ENCODE data around the gene SUMF2. TPM values are rescaled to one million over a fixed set of nuclear protein-coding genes. Genes with fewer than 3 reads are reported as not detected.
"Not testable (repeated sequence)": the region's sequence is repeated elsewhere in the genome, so short reads cannot be mapped to it uniquely, and the experiment has no call there.

Gene SUMF2
- total RNA-seq: 100 to 1,000 TPM; 144 to 145 TPM

GRCh38 chr7:56063882-56064625 is at the start of gene SUMF2:
Gene SUMF2, plus strand, starts transcription at chr7:56064286. Its CDS starts 26 bp downstream, at chr7:56064312.
- CTCF ChIA-PET: interaction anchor here (0.6 to 2.0 kb wide), 5 partner anchors 11 to 100 kb away, joined by 3 to 8 read pairs (median 4); partner anchors contain the start of genes CCT6A, NIPSNAP2 and PSPH
- POLR2A ChIA-PET: interaction anchor here (0.7 to 2.1 kb wide), 9 partner anchors 8 to 698 kb away, joined by 3 to 24 read pairs (median 4); partner anchors contain the start of genes CCT6A, CHCHD2, NIPSNAP2 and PSPH

- POLR2A ChIA-PET: not testable (repeated sequence)
- CTCF ChIA-PET: interaction anchor here (0.6 kb wide), 1 partner anchor 236 kb away, joined by 3 read pairs; no protein-coding TSS in a partner anchor
Observed at GRCh38 chr7:56017015-56017414, 47.1 kb upstream of the SUMF2 start.

- POLR2A ChIA-PET: no interaction called here
Observed at GRCh38 chr7:56019501-56019900, 44.6 kb upstream of the SUMF2 start.

GRCh38 chr7:56023500-56023899 is 40.6 kb upstream of the SUMF2 start:
- POLR2A ChIA-PET: interaction anchor here (1.0 kb wide), 1 partner anchor 12 kb away, joined by 3 read pairs; no protein-coding TSS in a partner anchor
- CTCF ChIA-PET: no interaction called here

More at GRCh38 chr7:56019501-56019900, 44.6 kb upstream of the SUMF2 start:
- CTCF ChIA-PET: interaction anchor here (1.6 kb wide), 1 partner anchor 55 kb away, joined by 5 read pairs; no protein-coding TSS in a partner anchor

GRCh38 chr7:56026538-56026937 is 37.5 kb upstream of the SUMF2 start:
- POLR2A ChIA-PET: no interaction called here

GRCh38 chr7:56028942-56029630 is 35.0 kb upstream of the SUMF2 start:
- POLR2A ChIA-PET: interaction anchor here (0.6 to 0.7 kb wide), 2 partner anchors 65 to 227 kb away, joined by 5 to 7 read pairs; no protein-coding TSS in a partner anchor
- CTCF ChIA-PET: interaction anchor here (0.6 to 0.7 kb wide), 3 partner anchors 25 to 97 kb away, joined by 3 to 5 read pairs (median 3); no protein-coding TSS in a partner anchor

More at GRCh38 chr7:56026538-56026937, 37.5 kb upstream of the SUMF2 start:
- CTCF ChIA-PET: interaction anchor here (0.7 to 0.9 kb wide), 2 partner anchors 26 to 92 kb away, joined by 3 to 8 read pairs; no protein-coding TSS in a partner anchor

GRCh38 chr7:56030340-56030739 is 33.7 kb upstream of the SUMF2 start:
- ChIA-PET CTCF (no interaction called here), POLR2A (no interaction called here)

GRCh38 chr7:56031556-56031955 is 32.5 kb upstream of the SUMF2 start:
- CTCF ChIA-PET: not testable (repeated sequence)
- POLR2A ChIA-PET: interaction anchor here (0.8 kb wide), 1 partner anchor 12 kb away, joined by 4 read pairs; no protein-coding TSS in a partner anchor

GRCh38 chr7:56032578-56032977 is 31.5 kb upstream of the SUMF2 start:
- POLR2A ChIA-PET, CTCF ChIA-PET: not testable (repeated sequence)

GRCh38 chr7:56033671-56034432 is 30.2 kb upstream of the SUMF2 start:
- POLR2A ChIA-PET: interaction anchor here (0.8 to 1.5 kb wide), 2 partner anchors 17 to 31 kb away, joined by 4 to 5 read pairs; partner anchors contain the start of genes CCT6A, PSPH and SUMF2
- CTCF ChIA-PET: interaction anchor here (0.6 kb wide), 1 partner anchor 17 kb away, joined by 3 read pairs; no protein-coding TSS in a partner anchor

GRCh38 chr7:56040730-56041129 is 23.4 kb upstream of the SUMF2 start:
- POLR2A ChIA-PET: no interaction called here
- CTCF ChIA-PET: no interaction called here

- POLR2A ChIA-PET, CTCF ChIA-PET: not testable (repeated sequence)
Observed at GRCh38 chr7:56045758-56046157, 18.3 kb upstream of the SUMF2 start.

- CTCF ChIA-PET: no interaction called here
- POLR2A ChIA-PET: no interaction called here
Observed at GRCh38 chr7:56046721-56047445, 17.2 kb upstream of the SUMF2 start.

- POLR2A ChIA-PET, CTCF ChIA-PET: not testable (repeated sequence)
Observed at GRCh38 chr7:56047446-56048116, 16.5 kb upstream of the SUMF2 start.

- CTCF ChIA-PET: no interaction called here
- POLR2A ChIA-PET: no interaction called here
Observed at GRCh38 chr7:56048245-56048644, 15.8 kb upstream of the SUMF2 start.

- CTCF ChIA-PET, POLR2A ChIA-PET: not testable (repeated sequence)
Observed at GRCh38 chr7:56048763-56049162, 15.3 kb upstream of the SUMF2 start.

- ChIA-PET POLR2A (interaction anchor here (0.9 to 1.9 kb wide), 8 partner anchors 8 to 55 kb away, joined by 3 to 24 read pairs (median 4); partner anchors contain the start of genes CHCHD2 and SUMF2), CTCF (interaction anchor here (0.6 to 1.2 kb wide), 4 partner anchors 10 to 17 kb away, joined by 3 to 4 read pairs (median 3); partner anchors contain the start of gene SUMF2)
Observed at GRCh38 chr7:56051053-56051338, 13.1 kb upstream of the SUMF2 start.

All from activated CD8-positive, alpha-beta memory T cell treated with anti-CD3 and anti-CD28 coated beads for 36 hours (primary cell).